Mesothelial cell of epicardium (in vitro differentiated cells): Measurements from ENCODE around the gene RANBP17. TPM values are rescaled to one million over a fixed set of nuclear protein-coding genes. Genes with fewer than 3 reads are reported as not detected.

Experiments
- DNase-seq, 2 experiments: peaks; one replicate each; pipeline ENCODE4 v3.0.0; 2021; ENCODE audit warnings: low spot score in 2 of 2; ENCODE audit not compliant: unreplicated experiment in 2 of 2
- H3K27ac Mint-ChIP-seq: 2 replicates; pipeline ENCODE4 v1.8.0; 2021; ENCODE audit warnings: mixed read lengths
- H3K27me3 Mint-ChIP-seq: 2 replicates; pipeline ENCODE4 v1.8.0; 2021; ENCODE audit warnings: low read depth, mixed read lengths
- H3K36me3 Mint-ChIP-seq: 2 replicates; pipeline ENCODE4 v1.8.0; 2021; ENCODE audit warnings: mixed read lengths
- H3K4me1 Mint-ChIP-seq: 2 replicates; pipeline ENCODE4 v1.8.0; 2021; ENCODE audit warnings: mixed read lengths
- H3K4me3 Mint-ChIP-seq: 2 replicates; pipeline ENCODE4 v1.8.0; 2021; ENCODE audit warnings: mild to moderate bottlenecking, moderate library complexity, mixed read lengths
- H3K9me3 Mint-ChIP-seq: 2 replicates; pipeline ENCODE4 v1.8.0; 2021; ENCODE audit warnings: mixed read lengths
- total RNA-seq: library from RNA; stranded (reverse); gene quantifications from 3 replicates; pipeline ENCODE4 v1.2.1, GENCODE V29; 2021
- TF ChIP-seq, protein P1 (sequence below): fragments of 200-600 bp; sonication (generic); IDR thresholded peaks from one replicate; pipeline ENCODE4 v1.5.0; 2021; ENCODE audit warnings: antibody characterized with exemption; ENCODE audit not compliant: unreplicated experiment

Gene RANBP17
- total RNA-seq, 1 donor from 2014 or later = 60.8 TPM

DNA sequence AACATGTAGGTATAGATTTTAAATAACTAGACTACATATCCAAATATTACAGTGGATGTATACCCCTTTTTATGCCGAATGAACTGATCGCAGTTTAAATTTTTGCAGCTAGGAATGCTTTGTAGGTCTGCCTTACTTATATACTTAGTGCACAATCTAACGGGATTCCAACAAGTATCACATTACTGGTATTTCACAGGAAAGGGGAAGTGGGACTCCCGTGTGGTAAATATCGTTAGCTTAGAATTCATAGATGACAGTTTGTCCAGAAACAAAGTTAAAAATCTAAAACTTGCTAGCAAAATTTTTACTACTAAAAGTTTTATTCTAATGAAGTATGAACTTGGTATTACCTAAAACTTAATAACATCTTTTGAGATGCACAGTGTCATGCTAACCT is 253.7 kb downstream of the RANBP17 start:
- Mint-ChIP-seq H3K36me3 (peaks cover 18% of the 10 kb centered on the region), H3K27me3 (no peaks in the 10 kb centered on the region), H3K27ac (no peak overlapping the region), H3K9me3 (peaks cover 18% of the 10 kb centered on the region), H3K4me1 (peaks cover 2% of the 10 kb centered on the region), H3K4me3 (no peak overlapping the region)
- DNase-seq = no peak
- TF ChIP-seq, protein P1, sequence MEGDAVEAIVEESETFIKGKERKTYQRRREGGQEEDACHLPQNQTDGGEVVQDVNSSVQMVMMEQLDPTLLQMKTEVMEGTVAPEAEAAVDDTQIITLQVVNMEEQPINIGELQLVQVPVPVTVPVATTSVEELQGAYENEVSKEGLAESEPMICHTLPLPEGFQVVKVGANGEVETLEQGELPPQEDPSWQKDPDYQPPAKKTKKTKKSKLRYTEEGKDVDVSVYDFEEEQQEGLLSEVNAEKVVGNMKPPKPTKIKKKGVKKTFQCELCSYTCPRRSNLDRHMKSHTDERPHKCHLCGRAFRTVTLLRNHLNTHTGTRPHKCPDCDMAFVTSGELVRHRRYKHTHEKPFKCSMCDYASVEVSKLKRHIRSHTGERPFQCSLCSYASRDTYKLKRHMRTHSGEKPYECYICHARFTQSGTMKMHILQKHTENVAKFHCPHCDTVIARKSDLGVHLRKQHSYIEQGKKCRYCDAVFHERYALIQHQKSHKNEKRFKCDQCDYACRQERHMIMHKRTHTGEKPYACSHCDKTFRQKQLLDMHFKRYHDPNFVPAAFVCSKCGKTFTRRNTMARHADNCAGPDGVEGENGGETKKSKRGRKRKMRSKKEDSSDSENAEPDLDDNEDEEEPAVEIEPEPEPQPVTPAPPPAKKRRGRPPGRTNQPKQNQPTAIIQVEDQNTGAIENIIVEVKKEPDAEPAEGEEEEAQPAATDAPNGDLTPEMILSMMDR = no peak

DNA sequence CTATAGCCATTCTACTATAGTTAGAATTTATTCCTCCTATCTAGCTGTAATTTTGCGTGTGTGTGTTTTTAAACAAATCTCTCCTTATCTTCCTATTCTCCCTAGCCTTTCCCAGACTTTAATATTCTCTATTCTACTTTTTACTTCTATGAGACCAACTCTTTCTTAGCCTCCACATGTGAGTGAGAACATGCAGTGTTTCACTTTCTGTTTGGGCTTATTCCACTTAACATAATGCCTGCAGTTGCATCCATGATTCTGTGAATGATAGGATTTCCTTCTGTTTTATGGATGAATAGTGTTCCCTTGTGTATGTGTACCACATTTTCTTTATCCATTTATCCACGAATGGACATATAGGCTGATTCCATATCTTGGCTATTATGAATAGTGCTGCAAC is 254.9 kb downstream of the RANBP17 start:
- Mint-ChIP-seq H3K27me3 (no peaks in the 10 kb centered on the region), H3K4me3 (no peak overlapping the region), H3K36me3 (peaks cover 18% of the 10 kb centered on the region), H3K9me3 (peaks cover 18% of the 10 kb centered on the region), H3K4me1 (peaks cover 2% of the 10 kb centered on the region), H3K27ac (no peak overlapping the region)
- no peak for DNase-seq
- TF ChIP-seq, protein P1 = no peak

- Mint-ChIP-seq H3K27ac (no peak overlapping the region), H3K4me3 (no peak overlapping the region), H3K9me3 (peaks cover 28% of the 10 kb centered on the region), H3K4me1 (peaks cover 2% of the 10 kb centered on the region), H3K36me3 (peaks cover 23% of the 10 kb centered on the region), H3K27me3 (no peaks in the 10 kb centered on the region)
- no peak for DNase-seq
- TF ChIP-seq, protein P1 = no peak
Observed at GRCh38 chr5:171120986-171121622, 259.3 kb downstream of the RANBP17 start.

- no peak overlapping the region for H3K27ac Mint-ChIP-seq
- no peaks in the 10 kb centered on the region for H3K4me1 Mint-ChIP-seq
- peaks cover 27% of the 10 kb centered on the region for H3K36me3 Mint-ChIP-seq
- DNase-seq = no peak
- TF ChIP-seq, protein P1 = no peak
- no peak overlapping the region for H3K4me3 Mint-ChIP-seq
- peaks cover 31% of the 10 kb centered on the region for H3K9me3 Mint-ChIP-seq
- H3K27me3 Mint-ChIP-seq = no peaks in the 10 kb centered on the region
Observed at GRCh38 chr5:171121638-171122037, 259.8 kb downstream of the RANBP17 start.

DNA sequence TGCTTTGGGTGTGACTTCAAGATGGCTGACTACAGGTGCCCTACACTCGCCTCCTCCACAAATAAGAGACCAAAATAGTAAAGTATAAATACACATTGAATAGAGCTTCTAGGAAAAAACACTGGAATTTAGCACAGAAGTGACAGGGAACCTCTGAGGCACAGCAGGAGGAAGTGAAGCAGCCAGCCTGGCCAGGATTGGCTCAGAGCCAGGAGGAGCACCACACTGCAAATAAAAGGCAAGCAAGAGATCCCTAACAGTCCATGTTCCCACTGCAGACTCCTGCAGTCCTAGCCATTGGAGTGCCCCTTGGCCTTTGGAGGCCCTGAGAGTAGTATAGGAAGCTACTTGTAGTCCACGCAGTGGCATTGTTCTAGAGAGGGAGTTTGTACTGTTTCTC is 260.6 kb downstream of the RANBP17 start:
- no peaks in the 10 kb centered on the region for H3K27me3 Mint-ChIP-seq
- no peak overlapping the region for H3K4me3 Mint-ChIP-seq
- H3K4me1 Mint-ChIP-seq = no peaks in the 10 kb centered on the region
- no peak for DNase-seq
- TF ChIP-seq, protein P1 = no peak
- peaks cover 34% of the 10 kb centered on the region for H3K36me3 Mint-ChIP-seq
- H3K27ac Mint-ChIP-seq = no peak overlapping the region
- H3K9me3 Mint-ChIP-seq = peaks cover 39% of the 10 kb centered on the region

DNA sequence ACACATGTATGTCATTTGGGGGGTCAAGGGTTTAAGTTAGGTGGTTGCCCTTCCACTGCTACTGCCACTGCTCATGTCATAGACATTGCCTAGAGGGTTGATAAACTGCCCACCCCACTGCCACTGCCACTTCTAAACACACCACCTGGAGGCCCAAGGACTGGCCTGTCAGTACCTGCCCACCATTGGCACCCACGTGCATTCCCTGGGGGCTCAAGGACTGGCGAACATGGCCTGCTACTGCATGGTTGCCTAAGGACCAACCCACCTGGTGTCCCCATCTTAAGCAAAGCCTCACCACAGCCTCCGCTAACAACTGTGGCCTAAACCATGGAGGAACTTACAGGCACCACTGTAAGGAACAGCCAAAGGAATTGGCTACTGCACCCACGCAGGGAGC is 261.6 kb downstream of the RANBP17 start:
- no peak overlapping the region for H3K4me3 Mint-ChIP-seq
- H3K27ac Mint-ChIP-seq = no peak overlapping the region
- peaks cover 26% of the 10 kb centered on the region for H3K36me3 Mint-ChIP-seq
- DNase-seq = no peak
- TF ChIP-seq, protein P1 = no peak
- H3K9me3 Mint-ChIP-seq = peaks cover 33% of the 10 kb centered on the region
- H3K4me1 Mint-ChIP-seq = no peaks in the 10 kb centered on the region
- no peaks in the 10 kb centered on the region for H3K27me3 Mint-ChIP-seq
